ENCODE data around the gene TIMMDC1. TPM values are rescaled to one million over a fixed set of nuclear protein-coding genes. Genes with fewer than 3 reads are reported as not detected.
A peak's percentile ranks its signal among the peaks of the same experiment; 100 is the strongest.

The TIMMDC1 gene
- total RNA-seq: 349 TPM
- long read RNA-seq, transcript TIMMDC1-208 (7 exons, 2,394 nt): major isoform, 249 of 282 reads
- long read RNA-seq, partial matches to known transcripts: 8 of 282 reads
- long read RNA-seq, other reads (novel, unspliced or antisense): 24 of 282 reads

DNA sequence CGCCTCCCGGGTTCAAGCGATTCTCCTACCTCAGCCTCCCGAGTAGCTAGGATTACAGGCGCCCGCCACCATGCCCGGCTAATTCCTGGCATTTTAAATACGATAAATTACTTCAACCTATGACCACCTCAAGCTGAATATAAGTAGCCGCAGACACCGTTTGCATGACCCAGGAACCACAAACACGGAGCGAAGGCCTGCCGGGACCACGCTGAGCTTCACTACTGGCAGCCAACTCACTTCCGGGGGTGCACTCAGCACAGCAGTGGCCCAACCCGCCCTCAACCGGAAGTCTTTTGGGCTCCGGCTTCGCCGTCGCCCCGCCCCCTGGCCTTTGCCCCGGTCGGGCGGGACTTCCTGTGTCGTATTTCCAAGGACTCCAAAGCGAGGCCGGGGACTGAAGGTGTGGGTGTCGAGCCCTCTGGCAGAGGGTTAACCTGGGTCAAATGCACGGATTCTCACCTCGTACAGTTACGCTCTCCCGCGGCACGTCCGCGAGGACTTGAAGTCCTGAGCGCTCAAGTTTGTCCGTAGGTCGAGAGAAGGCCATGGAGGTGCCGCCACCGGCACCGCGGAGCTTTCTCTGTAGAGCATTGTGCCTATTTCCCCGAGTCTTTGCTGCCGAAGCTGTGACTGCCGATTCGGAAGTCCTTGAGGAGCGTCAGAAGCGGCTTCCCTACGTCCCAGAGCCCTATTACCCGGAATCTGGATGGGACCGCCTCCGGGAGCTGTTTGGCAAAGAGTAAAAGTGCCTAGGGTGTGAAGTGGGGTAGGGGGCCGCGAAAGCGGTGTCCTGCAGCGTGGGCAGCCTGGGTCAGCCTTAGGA, at the start of gene TIMMDC1:
Gene TIMMDC1 (plus strand): TSS at position 362 of the 826 bp plus-strand sequence. CDS start 187 bp downstream, at position 549.
- intact Hi-C loops (cut with micrococcal nuclease): no loop called here
- peak; percentile 97 for DNase-seq
- peak; percentile 99 for ATAC-seq

DNA sequence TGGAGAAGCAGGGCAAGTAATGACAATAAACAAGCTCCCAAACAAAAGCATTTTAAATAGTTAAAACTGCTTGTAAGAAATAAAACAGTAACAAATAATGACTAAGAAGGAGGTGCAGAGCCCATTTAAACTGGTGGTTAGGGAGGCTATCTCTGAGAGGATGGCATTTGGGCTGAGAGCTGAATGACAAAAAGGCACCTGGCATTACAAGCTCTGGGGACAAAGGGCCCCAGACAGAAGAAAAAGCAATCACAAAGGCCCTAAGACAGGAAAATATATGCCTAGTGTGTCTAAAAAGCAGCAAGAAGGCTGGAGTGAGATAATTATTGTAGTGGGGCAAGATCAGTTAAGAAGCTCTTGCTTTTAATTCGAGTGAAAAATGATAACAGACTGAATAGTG, 44.5 kb upstream of the TIMMDC1 start:
- intact Hi-C loops (cut with micrococcal nuclease): no loop called here
- DNase-seq (no peak), ATAC-seq (no peak)

GRCh38 chr3:119456469-119456868, 41.9 kb upstream of the TIMMDC1 start:
- DNase-seq: no peak
- intact Hi-C loops (cut with micrococcal nuclease): no loop called here
- ATAC-seq: no peak

GRCh38 chr3:119457246-119457645, 41.1 kb upstream of the TIMMDC1 start:
- peak; percentile 74 for ATAC-seq

GRCh38 chr3:119463171-119464169, 34.9 kb upstream of the TIMMDC1 start, which contains the start of gene TMEM39A:
TSS of gene TMEM39A (minus strand) at chr3:119463615. CDS start at chr3:119462074, 1,541 bp downstream.
- peak; percentile 99 for ATAC-seq
- DNase-seq: peak; percentile 100
- intact Hi-C loops (cut with micrococcal nuclease): no loop called here

More at GRCh38 chr3:119457246-119457645, 41.1 kb upstream of the TIMMDC1 start:
- intact Hi-C loops (cut with micrococcal nuclease): no loop called here
- DNase-seq: no peak

DNA sequence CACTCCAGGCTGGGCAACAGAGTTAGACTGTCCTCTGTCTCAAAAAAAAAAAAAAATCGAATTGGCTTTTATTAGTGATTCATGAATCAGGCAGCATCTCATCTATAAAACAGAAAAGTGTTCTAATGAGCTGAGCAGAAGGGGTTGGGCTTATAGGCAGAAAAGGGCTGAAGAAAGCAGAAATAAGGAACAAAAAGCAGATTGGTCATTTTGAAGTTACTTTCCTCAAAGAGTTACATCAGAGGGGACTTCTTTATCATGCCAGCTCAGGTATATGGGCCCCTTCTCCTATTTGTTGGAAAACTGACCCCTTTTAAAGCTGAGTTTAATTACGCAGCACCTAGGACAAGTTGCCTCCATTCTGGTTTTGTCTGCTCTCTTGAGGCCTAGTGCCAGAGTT, 30.3 kb upstream of the TIMMDC1 start:
- DNase-seq: no peak
- no peak for ATAC-seq
- intact Hi-C loops (cut with micrococcal nuclease): no loop called here

- intact Hi-C loops (cut with micrococcal nuclease): no loop called here
- DNase-seq (no peak), ATAC-seq (peak; percentile 8)
Measured at GRCh38 chr3:119469418-119470189, 28.7 kb upstream of the TIMMDC1 start.

GRCh38 chr3:119470866-119471265, 27.5 kb upstream of the TIMMDC1 start:
- intact Hi-C loops (cut with micrococcal nuclease): no loop called here
- DNase-seq (no peak), ATAC-seq (no peak)

GRCh38 chr3:119481079-119481478, 17.3 kb upstream of the TIMMDC1 start:
- DNase-seq: no peak
- no peak for ATAC-seq
- intact Hi-C loops (cut with micrococcal nuclease): no loop called here

- intact Hi-C loops (cut with micrococcal nuclease): no loop called here
- DNase-seq: no peak
- ATAC-seq: no peak
Measured at GRCh38 chr3:119483101-119483500, 15.2 kb upstream of the TIMMDC1 start.

DNA sequence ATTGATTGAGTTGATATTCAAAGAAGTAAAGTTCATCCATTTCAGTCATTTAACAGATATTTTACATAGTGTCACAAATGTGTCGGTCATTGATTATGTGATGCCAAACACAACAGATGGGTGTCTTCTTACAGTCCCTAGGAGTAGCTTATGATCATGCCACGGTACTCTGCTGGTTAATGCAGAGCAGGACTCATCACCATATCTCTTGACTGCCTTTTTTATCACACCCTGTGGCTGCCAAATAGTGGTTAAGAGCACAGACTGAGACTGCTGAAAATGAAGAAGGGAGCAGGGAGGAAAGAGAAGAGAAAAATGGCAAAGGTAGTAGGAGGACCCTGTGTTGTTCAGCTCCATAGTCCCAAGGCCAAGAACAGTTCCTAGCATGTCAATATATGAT, 12.8 kb upstream of the TIMMDC1 start:
- no peak for DNase-seq
- intact Hi-C loops (cut with micrococcal nuclease): no loop called here
- peak; percentile 70 for ATAC-seq

DNA sequence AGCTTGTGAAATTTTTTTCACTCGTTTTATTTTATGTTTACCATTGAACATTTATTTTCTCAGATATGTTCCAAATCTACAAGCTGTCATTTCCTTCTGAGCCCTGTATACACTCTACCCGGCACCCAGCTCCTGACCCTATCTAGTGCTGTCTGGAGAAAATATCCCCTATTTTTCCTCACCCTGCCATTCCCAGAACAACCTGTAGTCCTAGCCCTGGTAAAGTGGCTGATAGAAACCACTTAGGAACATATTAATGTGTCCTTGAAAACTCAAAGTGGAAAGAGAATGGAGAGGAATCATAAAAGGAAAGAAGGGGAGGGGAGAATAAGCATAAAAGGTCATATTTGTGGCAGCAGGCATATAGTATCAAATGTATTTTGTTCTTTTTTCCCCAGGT, 8.2 kb upstream of the TIMMDC1 start:
- intact Hi-C loops (cut with micrococcal nuclease): no loop called here
- DNase-seq (no peak), ATAC-seq (no peak)

DNA sequence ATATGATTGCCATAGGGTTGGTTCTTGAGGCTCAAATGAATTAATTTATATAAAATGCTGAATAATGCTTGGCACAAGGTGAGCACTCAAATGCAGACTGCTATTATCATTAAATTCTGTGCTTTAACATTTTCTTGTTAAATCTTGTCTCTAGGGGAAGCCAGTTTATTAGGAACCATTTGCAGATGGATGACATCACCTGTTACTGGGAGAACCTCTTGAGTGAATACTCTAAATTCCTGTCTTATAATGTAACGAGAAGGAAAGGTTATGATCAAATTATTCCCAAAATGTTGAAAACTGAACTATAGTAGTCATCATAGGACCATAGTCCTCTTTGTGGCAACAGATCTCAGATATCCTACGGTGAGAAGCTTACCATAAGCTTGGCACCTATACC, 6.2 kb upstream of the TIMMDC1 start:
- intact Hi-C loops (cut with micrococcal nuclease): no loop called here
- no peak for DNase-seq
- no peak for ATAC-seq

GRCh38 chr3:119492810-119493209, 5.5 kb upstream of the TIMMDC1 start:
- ATAC-seq (no peak), DNase-seq (no peak)
- intact Hi-C loops (cut with micrococcal nuclease): no loop called here

GRCh38 chr3:119494597-119494996, 3.8 kb upstream of the TIMMDC1 start:
- intact Hi-C loops (cut with micrococcal nuclease): no loop called here
- ATAC-seq: no peak
- DNase-seq: no peak

DNA sequence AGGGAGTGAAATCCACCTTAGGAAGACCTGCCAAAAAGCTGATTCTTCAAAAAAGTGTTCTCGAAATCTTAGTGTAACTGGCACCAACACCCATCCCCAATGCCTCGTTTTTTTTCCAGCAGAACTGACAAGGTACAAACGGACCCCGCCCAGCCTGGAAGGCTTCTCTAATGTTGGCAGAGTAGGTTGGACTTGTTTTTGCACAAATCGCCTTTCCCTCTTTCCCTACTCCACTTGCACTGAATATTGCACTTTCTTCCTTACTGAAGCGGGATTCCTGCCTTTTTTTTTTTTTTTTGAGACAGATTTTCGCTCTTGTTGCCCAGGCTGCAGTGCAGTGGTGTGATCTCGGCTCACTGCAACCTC, 544 bp upstream of the TIMMDC1 start:
- intact Hi-C loops (cut with micrococcal nuclease): no loop called here
- DNase-seq (no peak), ATAC-seq (peak; percentile 2)

GRCh38 chr3:119500265-119500664, 1.9 kb downstream of the TIMMDC1 start:
- ATAC-seq: no peak
- DNase-seq: no peak
- intact Hi-C loops (cut with micrococcal nuclease): no loop called here

GRCh38 chr3:119500901-119501300, 2.6 kb downstream of the TIMMDC1 start:
- DNase-seq: no peak
- intact Hi-C loops (cut with micrococcal nuclease): no loop called here
- no peak for ATAC-seq

DNA sequence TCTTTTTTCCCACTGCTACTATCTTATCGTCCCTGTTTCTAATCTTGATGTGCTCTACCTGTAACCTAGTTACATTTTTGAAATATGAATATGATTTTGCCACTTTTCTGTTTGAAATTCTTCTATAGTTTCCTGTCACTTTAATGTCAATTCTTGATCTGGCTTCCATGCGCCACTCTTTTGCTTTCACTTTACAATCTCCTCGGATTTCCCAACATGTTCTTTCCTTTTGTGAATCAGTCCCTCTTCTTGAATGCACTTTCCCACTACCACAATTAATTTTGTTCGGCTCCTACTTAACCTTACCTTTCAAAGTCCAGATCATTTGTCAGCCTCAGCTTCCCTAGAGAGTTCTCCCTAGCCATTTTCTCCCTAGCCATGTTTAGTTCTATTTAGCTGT, 8.3 kb downstream of the TIMMDC1 start:
- DNase-seq (no peak), ATAC-seq (no peak)
- intact Hi-C loops (cut with micrococcal nuclease): no loop called here
